ENCODE data around the gene TADA2A.
A peak's percentile ranks its signal among the peaks of the same experiment; 100 is the strongest.

TADA2A gene

DNA sequence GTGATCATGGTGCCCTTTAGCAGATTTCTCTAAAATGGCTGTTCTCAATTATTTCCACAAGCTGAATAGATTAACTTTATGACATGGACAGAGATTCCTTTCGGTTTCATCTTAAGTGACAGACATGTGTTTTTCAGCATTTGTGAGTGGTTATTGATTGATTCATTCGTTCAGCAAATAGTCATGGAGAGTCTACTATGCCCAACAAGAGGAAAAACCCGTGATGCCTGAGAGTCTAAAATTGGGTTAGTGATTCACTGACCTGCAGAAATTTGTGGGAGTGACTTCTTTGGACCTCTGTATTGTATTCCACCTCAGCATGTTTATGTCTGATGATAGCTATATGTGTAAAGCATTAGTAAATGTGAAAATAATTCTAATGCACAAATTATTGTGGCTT is 55.0 kb downstream of the TADA2A start:
- TF ChIP-seq, protein P1, sequence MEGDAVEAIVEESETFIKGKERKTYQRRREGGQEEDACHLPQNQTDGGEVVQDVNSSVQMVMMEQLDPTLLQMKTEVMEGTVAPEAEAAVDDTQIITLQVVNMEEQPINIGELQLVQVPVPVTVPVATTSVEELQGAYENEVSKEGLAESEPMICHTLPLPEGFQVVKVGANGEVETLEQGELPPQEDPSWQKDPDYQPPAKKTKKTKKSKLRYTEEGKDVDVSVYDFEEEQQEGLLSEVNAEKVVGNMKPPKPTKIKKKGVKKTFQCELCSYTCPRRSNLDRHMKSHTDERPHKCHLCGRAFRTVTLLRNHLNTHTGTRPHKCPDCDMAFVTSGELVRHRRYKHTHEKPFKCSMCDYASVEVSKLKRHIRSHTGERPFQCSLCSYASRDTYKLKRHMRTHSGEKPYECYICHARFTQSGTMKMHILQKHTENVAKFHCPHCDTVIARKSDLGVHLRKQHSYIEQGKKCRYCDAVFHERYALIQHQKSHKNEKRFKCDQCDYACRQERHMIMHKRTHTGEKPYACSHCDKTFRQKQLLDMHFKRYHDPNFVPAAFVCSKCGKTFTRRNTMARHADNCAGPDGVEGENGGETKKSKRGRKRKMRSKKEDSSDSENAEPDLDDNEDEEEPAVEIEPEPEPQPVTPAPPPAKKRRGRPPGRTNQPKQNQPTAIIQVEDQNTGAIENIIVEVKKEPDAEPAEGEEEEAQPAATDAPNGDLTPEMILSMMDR (IDR thresholded peaks at IDR 0.05; ENCODE audit: insufficient read depth, low read depth, low read length, missing control alignments), result no peak

DNA sequence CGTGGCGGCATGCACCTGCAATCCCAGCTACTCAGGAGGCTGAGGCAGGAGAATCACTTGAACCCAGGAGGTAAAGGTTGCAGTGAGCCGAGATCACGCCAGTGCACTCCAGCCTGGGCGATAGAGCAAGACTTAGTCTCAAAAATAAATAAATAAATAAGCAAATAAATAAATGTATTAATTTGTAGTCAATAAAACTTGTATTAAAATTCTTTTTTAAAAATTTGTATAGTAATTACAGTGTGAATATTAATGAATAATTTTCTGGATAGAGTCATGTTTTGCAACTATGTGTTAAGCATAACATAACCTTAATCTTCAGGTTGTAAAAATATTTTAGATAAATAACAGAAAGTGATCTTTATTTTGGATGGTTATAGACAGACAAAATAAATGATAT is 55.8 kb downstream of the TADA2A start:
- no peak for DNase-seq (ENCODE audit: low read depth)
- no peak overlapping the region for H3K4me3 ChIP-seq (ENCODE audit: low read length)
- TF ChIP-seq, protein P1 (IDR thresholded peaks at IDR 0.05; ENCODE audit: insufficient read depth, low read depth, low read length, missing control alignments), result no peak

More for the DNA sequence above, 55.0 kb downstream of the TADA2A start:
- no peak for DNase-seq (ENCODE audit: low read depth)
- no peak overlapping the region for H3K4me3 ChIP-seq (ENCODE audit: low read length)

DNA sequence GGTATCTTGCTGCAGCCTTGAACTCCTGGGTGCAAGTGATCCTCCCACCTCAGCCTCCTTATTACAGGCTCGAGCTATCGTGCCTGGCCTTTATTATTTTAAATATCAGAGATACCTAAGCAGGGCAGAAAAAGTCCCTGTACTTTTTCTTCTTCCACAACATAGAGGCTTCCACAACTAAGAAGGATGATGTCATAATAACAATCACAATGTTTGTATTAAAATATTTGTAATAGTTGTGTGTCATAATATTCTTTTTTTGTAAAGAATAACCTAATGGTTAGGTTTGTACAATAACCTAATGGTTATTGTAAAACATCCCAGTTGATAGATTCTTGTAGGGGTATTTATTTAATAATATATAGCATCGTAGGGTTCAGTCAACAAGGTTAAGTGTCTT is 56.4 kb downstream of the TADA2A start:
- no peak for DNase-seq (ENCODE audit: low read depth)
- H3K4me3 ChIP-seq (ENCODE audit: low read length), result no peak overlapping the region
- TF ChIP-seq, protein P1 (IDR thresholded peaks at IDR 0.05; ENCODE audit: insufficient read depth, low read depth, low read length, missing control alignments), result no peak

DNA sequence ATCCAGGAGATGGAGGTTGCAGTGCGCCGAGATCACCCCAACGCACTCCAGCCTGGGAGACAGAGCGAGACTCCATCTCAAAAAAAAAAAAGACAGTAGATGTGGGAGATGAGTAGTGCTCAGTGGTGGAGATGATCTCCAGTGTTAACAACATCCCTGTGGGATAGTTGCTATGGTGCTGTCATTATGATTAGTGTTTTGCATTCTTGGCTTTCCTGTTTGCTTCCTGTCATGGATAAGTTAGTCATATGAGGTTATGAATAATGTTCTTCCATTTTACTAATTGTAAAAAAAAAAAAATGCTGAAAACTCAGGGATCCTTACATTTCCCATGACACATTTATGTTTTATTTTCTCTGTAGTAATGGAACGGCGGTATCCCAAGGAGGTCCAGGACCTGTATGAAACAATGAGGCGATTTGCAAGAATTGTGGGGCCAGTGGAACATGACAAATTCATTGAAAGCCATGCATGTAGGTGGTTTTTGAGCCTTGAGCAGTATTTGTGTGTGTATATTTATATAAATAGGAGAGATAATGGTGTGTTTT is 58.5 kb downstream of the TADA2A start:
- TF ChIP-seq, protein P1 (IDR thresholded peaks at IDR 0.05; ENCODE audit: insufficient read depth, low read depth, low read length, missing control alignments), result no peak
- no peak overlapping the region for H3K4me3 ChIP-seq (ENCODE audit: low read length)
- DNase-seq (ENCODE audit: low read depth), result peak; percentile 87

- DNase-seq (ENCODE audit: low read depth), result peak; percentile 82
- TF ChIP-seq, protein P1 (IDR thresholded peaks at IDR 0.05; ENCODE audit: insufficient read depth, low read depth, low read length, missing control alignments), result no peak
- no peak overlapping the region for H3K4me3 ChIP-seq (ENCODE audit: low read length)
These were observed 59.8 kb downstream of the TADA2A start for GRCh38 chr17:37466471-37466870.

- TF ChIP-seq, protein P1 (IDR thresholded peaks at IDR 0.05; ENCODE audit: insufficient read depth, low read depth, low read length, missing control alignments), result no peak
- no peak for DNase-seq (ENCODE audit: low read depth)
These were observed 63.5 kb downstream of the TADA2A start for GRCh38 chr17:37470181-37470580.

DNA sequence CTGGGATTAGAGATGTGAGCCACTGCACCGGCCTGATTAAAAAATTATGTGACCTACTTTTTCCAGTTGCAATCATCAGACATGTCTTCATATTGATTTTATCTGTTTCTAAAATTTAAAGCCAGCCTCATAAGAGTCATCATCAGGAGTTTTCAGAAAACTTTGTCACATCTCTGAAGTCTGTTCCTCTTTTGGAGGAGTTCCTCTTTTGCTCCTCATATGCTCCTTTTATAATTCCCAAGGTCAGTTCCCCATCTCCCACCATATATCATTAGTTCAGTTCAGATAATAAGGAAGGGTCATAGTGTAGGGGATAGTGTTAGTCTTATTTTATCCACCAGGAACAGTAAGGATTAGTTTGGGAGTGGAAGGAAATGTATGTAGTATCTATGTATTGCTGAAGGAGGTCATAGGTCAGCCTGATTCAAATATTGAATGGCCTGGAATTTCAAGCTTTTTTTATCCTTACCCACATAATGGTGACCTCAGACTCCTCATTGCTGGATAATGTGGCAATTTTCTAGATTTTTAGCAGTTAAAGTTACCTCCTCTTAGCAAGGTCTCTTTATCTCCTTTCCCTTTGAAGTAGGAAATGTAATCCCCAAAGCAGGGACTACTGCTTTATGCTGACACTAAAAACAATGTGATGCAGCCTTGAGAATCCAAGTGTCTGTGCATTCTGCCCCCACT is 69.2 kb downstream of the TADA2A start:
- no peak for DNase-seq (ENCODE audit: low read depth)
- TF ChIP-seq, protein P1 (IDR thresholded peaks at IDR 0.05; ENCODE audit: insufficient read depth, low read depth, low read length, missing control alignments), result no peak
- no peak overlapping the region for H3K4me3 ChIP-seq (ENCODE audit: low read length)

More at GRCh38 chr17:37470181-37470580, 63.5 kb downstream of the TADA2A start:
- no peak overlapping the region for H3K4me3 ChIP-seq (ENCODE audit: low read length)
